GM12891 (cell line): ENCODE results near the gene SIPA1L3.

Experiments used
- PAX5 ChIP-seq: IDR thresholded peaks from 2 replicates; pipeline ENCODE4 v1.6.1; 2011; ENCODE audit warnings: low read length, moderate library complexity, mild to moderate bottlenecking; ENCODE audit not compliant: insufficient read depth, severe bottlenecking
- POLR2A ChIP-seq: IDR thresholded peaks from 2 replicates; pipeline ENCODE4 v1.6.1; 2011; ENCODE audit warnings: low read depth, low read length, control low read depth
- POLR2AphosphoS5 ChIP-seq: IDR thresholded peaks from 2 replicates; pipeline ENCODE4 v1.6.1; 2011; ENCODE audit warnings: low read depth, low read length, control low read depth
- SPI1 ChIP-seq: IDR thresholded peaks from 2 replicates; pipeline ENCODE4 v1.6.1; 2011; ENCODE audit warnings: low read depth, low read length, control low read depth
- TAF1 ChIP-seq: IDR thresholded peaks from 2 replicates; pipeline ENCODE4 v1.6.1; 2011; ENCODE audit warnings: low read depth, low read length, control low read depth

- TF ChIP-seq TAF1 (no peak), POLR2AphosphoS5 (no peak), POLR2A (no peak), SPI1 (no peak), PAX5 (no peak)
Observed at GRCh38 chr19:38223617-38224013, 316.6 kb downstream of the SIPA1L3 start.
